ENCODE measurements around the gene MEIOSIN.

MEIOSIN gene

GRCh38 chr19:45765702-45766295 lies 32.6 kb downstream of the MEIOSIN start:
- DNase-seq, result no peak

- no peak for DNase-seq
Observed at GRCh38 chr19:45766296-45766868, 33.1 kb downstream of the MEIOSIN start.

GRCh38 chr19:45766869-45767346 lies 33.7 kb downstream of the MEIOSIN start:
- DNase-seq, result no peak

- peak; percentile 46 for DNase-seq
Observed at GRCh38 chr19:45767410-45767880, 34.2 kb downstream of the MEIOSIN start.

DNA sequence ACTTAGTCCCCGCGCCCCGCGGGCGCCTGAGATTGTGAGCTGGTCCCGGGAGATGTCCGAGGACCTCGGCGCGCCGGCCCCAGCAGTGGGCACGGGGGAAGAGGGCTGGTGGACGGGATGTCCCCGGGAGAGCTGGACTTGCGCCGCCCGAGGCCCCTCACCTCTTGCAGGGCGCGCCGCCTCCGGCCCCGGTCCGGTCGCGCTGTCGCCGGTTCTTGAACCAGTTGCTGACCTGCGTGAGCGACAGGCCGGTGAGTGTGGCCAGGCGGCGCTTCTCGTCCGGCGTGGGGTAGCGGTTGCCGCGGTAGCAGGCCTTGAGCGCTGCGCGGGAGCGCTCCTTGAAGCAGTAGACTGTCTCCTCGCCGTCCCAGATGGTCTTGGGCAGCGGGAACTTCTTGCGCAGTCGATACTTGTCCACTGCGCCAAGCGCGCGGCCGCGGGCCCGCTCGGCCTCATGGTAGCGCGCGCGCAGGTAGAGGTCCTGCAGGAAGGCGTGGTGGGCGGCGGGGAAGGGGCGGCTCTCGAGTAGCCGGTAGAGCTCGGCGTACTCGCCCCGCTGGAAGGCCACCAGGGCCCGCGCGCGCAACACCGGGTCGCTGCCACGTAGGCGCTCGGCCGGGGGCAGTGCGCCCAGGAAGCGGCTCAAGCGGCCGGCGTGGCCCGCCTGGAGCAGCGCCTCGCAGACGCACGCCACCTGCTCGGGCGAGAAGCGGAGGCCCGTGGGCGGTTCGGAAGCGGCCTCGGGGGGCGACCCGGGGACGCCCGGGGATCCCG lies 34.8 kb downstream of the MEIOSIN start:
- DNase-seq, result peak; percentile 66

DNA sequence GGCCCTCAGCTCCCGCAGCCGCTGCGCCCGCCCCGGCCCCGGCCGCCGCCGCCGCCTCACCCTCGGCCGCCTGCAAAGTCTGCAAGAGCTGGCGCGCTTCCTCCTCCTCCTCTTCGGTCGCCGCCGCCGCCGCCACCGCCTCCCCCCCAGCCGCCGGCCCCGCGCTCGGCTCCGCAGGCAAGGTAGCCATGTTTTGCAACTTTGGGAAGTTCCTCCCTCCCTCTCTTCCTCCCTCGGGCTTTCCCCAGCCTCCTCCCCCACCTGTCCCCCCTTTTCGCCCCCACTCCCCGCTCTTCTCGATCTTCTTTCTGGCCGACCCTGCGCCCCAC lies 35.4 kb downstream of the MEIOSIN start:
- peak; percentile 58 for DNase-seq

DNA sequence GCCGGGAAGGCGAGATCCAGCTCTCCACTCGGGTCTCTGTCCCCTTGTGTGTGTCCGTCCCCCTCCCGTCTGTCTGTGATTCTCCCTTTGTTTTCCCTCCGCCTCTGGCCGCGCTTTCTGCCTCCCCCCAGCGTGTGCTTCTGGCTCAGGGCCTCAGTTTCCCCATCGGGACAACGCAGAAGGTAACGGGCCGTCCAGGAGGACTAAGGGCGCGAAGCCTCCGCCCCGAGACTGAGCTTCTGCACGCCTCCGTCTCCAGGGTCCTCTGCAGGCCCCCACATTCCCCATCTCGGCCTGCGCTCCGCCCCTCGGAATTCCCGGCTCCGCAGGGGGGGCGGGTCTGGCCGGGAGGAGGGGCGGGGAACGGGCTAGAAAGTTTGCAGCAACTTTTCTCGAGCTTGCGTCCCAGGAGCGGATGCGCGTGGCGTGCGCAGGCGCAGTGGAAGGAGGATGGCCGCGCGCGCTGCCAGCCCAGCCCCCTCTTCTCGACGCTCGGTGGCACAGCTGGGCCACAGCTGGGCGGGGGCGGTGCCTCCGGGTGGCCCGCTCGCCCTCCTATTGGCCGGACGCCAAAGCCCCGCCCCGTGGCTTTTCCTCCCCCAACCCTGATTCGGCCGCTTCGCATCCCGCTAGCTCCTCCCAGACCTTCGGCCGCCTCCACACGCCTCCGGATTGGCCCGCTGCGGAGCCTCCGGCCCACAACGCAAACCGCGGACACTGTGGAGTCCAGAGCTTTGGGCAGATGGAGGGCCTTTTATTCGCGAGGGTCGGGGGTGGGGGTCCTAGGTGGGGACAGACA lies 35.9 kb downstream of the MEIOSIN start, which contains the start of gene SIX5:
Gene SIX5 (minus strand): TSS at position 269 of the 799 bp plus-strand sequence. CDS start 408 bp downstream, outside the sequence.
- DNase-seq, result peak; percentile 97

- DNase-seq, result peak; percentile 62
Observed at GRCh38 chr19:45769821-45770191, 36.6 kb downstream of the MEIOSIN start.

DNA sequence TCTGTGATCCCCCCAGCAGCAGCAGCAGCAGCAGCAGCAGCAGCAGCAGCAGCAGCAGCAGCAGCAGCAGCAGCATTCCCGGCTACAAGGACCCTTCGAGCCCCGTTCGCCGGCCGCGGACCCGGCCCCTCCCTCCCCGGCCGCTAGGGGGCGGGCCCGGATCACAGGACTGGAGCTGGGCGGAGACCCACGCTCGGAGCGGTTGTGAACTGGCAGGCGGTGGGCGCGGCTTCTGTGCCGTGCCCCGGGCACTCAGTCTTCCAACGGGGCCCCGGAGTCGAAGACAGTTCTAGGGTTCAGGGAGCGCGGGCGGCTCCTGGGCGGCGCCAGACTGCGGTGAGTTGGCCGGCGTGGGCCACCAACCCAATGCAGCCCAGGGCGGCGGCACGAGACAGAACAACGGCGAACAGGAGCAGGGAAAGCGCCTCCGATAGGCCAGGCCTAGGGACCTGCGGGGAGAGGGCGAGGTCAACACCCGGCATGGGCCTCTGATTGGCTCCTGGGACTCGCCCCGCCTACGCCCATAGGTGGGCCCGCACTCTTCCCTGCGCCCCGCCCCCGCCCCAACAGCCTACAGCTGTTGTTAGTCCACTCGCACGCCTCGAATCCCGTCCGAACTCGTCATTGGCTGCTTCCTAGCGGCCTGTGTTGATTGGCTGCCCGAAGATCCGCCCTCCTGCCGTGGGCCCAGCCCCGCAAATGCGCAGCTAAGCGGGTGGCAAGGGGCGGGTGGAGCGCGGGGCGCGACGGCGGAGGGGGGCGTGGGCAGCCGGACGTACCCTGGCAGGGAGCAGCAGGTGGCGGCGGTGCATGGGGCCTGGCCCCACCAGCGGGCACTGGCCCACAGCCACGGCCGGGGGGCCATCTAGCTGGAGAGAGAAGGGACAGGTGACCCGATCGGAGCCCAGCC lies 37.2 kb downstream of the MEIOSIN start:
- peak; percentile 99 for DNase-seq

- no peak for DNase-seq
Observed at GRCh38 chr19:45771311-45771933, 38.2 kb downstream of the MEIOSIN start.

GRCh38 chr19:45772130-45772840 lies 39.0 kb downstream of the MEIOSIN start:
- no peak for DNase-seq

GRCh38 chr19:45772912-45773311 lies 39.7 kb downstream of the MEIOSIN start:
- no peak for DNase-seq

GRCh38 chr19:45773384-45773783 lies 40.1 kb downstream of the MEIOSIN start:
- peak; percentile 16 for DNase-seq

DNA sequence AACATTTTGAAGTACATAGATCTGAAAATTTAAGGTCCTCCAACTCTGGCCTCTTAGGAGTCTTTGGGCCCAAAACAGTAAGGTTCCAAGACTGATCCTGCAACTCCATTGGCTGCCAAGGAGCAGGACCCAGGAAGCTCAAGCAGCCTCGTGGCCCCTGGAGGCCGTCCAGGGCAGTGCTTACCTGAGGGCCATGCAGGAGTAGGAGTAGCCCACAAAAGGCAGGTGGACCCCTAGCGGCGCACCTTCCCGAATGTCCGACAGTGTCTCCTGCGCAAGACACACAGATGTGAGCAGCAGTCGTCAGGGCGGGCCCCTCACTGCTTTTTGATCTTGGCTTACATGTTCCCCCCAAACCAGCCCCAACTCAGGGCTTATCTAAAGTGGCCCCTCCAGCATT lies 41.5 kb downstream of the MEIOSIN start:
- DNase-seq, result no peak

- DNase-seq, result no peak
Observed at GRCh38 chr19:45777395-45777961, 44.2 kb downstream of the MEIOSIN start.

DNA sequence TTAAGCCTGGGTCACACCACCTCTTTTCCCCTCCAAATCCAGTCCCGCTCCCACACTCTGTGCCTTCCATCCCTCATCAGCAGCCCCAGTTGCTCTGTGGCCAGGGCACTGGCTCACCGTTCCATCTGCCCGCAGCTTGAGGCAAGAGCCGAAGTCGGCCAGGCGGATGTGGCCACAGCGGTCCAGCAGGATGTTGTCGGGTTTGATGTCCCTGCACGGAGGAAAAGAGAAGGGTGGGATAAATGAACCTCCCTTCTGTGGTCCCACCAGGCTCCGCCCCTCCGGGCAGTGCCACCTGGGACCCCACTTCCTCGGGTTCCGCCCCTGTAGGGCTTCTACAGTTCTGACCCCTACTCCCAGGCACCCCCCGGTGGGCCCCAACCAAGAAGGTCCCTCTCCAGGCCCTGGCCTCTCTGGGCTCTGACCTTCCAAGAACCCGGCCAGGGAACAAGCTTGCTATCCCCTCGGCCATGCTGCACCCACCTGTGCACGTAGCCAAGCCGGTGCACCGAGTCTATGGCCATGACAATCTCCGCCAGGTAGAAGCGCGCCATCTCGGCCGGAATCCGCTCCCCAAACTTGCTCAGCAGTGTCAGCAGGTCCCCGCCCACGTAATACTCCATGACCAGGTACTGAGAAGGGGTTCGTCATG lies 44.9 kb downstream of the MEIOSIN start:
- DNase-seq, result no peak

GRCh38 chr19:45779231-45780145 lies 46.2 kb downstream of the MEIOSIN start:
- DNase-seq, result peak; percentile 89

DNA sequence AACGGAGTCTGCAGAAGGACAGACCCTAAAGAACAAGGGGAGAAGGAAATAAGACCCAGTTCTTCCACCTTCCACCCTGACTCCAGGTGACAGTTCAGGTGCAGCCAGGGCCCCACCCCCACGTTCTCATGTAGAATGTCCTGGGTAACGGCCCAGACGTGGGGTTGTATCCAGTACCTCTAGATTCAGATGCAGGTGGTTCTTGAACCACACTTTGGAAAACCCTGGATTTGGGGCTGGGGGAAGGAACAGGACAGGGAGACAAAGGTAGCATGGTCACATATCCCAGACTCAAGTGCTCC lies 46.9 kb downstream of the MEIOSIN start:
- no peak for DNase-seq

Data from NCI-H146 (cell line).